SK-N-SH treated with all-trans-retinoic acid at 6 μM for 48 hours (cell line): ENCODE results near the gene KNDC1.

Experiments
- CREB5 ChIP-seq: fragments of 250-450 bp; sonication (Bioruptor Pico); IDR thresholded peaks from 2 replicates; pipeline ENCODE4 v1.5.1; 2020; ENCODE audit warnings: low read depth, mild to moderate bottlenecking, moderate library complexity
- POU6F1 ChIP-seq: fragments of 250-450 bp; sonication (Bioruptor Pico); IDR thresholded peaks from 2 replicates; pipeline ENCODE4 v1.8.0; 2021; ENCODE audit warnings: low read depth, mild to moderate bottlenecking, moderate library complexity, borderline replicate concordance
- SNAI2 ChIP-seq: fragments of 250-450 bp; sonication (Bioruptor Pico); IDR thresholded peaks from 2 replicates; pipeline ENCODE4 v1.5.0; 2020; ENCODE audit warnings: mild to moderate bottlenecking, moderate library complexity
- TOX ChIP-seq: fragments of 250-450 bp; sonication (Bioruptor Pico); IDR thresholded peaks from 2 replicates; pipeline ENCODE4 v1.8.0; 2021; ENCODE audit warnings: mild to moderate bottlenecking, moderate library complexity, borderline replicate concordance
- ZFP30 ChIP-seq: fragments of 450-650 bp; formaldehyde crosslinking; IDR thresholded peaks from 2 replicates; pipeline ENCODE4 v1.5.0; 2022; ENCODE audit warnings: mild to moderate bottlenecking, moderate library complexity
- TF ChIP-seq, protein P1 (sequence below): fragments of 250-450 bp; sonication (Bioruptor Pico); IDR thresholded peaks from 2 replicates; pipeline ENCODE4 v1.8.0; 2020; ENCODE audit warnings: mild to moderate bottlenecking, moderate library complexity, borderline replicate concordance
- TF ChIP-seq, protein P2 (sequence below): fragments of 250-450 bp; sonication (Bioruptor Pico); IDR thresholded peaks from 2 replicates; pipeline ENCODE4 v1.5.0; 2020; ENCODE audit warnings: mild to moderate bottlenecking, moderate library complexity

DNA sequence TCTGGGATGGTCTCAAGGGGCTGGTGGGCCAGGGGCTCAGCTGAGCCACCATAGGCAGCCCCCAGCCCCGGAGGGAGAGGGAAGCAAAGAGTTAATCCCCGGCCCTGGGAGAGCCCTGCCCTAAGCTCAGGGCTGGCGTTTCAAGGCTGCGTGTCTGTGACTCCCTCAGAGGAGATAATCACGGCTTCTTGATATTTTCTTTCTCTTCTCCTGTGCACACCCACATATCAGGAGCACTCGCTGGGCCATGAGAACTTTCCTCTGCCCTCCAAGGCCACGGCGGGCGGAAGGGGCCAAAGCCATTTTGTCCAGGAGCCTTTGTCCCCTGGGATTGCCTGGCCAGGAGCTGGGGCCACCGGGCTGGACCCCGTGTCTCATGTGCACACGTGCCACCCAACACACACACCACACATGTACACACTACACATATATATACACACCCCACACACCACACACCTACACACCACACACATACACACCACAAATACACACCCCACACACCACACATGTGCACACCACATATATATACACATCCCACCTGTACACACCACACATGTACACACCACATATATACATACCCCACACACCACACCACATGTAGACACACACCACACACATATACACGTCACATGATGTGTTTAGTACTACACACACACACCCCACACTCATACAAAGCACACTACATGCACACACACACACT lies 94.6 kb downstream of the KNDC1 start:
- TF ChIP-seq, protein P1, sequence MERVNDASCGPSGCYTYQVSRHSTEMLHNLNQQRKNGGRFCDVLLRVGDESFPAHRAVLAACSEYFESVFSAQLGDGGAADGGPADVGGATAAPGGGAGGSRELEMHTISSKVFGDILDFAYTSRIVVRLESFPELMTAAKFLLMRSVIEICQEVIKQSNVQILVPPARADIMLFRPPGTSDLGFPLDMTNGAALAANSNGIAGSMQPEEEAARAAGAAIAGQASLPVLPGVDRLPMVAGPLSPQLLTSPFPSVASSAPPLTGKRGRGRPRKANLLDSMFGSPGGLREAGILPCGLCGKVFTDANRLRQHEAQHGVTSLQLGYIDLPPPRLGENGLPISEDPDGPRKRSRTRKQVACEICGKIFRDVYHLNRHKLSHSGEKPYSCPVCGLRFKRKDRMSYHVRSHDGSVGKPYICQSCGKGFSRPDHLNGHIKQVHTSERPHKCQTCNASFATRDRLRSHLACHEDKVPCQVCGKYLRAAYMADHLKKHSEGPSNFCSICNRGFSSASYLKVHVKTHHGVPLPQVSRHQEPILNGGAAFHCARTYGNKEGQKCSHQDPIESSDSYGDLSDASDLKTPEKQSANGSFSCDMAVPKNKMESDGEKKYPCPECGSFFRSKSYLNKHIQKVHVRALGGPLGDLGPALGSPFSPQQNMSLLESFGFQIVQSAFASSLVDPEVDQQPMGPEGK (CRISPR knock-in tag): no peak
- TF ChIP-seq SNAI2 (no peak), TOX (CRISPR knock-in tag) (no peak), POU6F1 (CRISPR knock-in tag) (no peak), ZFP30 (CRISPR knock-in tag) (no peak), CREB5 (CRISPR knock-in tag) (no peak)
- TF ChIP-seq, protein P2, sequence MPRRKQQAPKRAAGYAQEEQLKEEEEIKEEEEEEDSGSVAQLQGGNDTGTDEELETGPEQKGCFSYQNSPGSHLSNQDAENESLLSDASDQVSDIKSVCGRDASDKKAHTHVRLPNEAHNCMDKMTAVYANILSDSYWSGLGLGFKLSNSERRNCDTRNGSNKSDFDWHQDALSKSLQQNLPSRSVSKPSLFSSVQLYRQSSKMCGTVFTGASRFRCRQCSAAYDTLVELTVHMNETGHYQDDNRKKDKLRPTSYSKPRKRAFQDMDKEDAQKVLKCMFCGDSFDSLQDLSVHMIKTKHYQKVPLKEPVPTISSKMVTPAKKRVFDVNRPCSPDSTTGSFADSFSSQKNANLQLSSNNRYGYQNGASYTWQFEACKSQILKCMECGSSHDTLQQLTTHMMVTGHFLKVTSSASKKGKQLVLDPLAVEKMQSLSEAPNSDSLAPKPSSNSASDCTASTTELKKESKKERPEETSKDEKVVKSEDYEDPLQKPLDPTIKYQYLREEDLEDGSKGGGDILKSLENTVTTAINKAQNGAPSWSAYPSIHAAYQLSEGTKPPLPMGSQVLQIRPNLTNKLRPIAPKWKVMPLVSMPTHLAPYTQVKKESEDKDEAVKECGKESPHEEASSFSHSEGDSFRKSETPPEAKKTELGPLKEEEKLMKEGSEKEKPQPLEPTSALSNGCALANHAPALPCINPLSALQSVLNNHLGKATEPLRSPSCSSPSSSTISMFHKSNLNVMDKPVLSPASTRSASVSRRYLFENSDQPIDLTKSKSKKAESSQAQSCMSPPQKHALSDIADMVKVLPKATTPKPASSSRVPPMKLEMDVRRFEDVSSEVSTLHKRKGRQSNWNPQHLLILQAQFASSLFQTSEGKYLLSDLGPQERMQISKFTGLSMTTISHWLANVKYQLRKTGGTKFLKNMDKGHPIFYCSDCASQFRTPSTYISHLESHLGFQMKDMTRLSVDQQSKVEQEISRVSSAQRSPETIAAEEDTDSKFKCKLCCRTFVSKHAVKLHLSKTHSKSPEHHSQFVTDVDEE (CRISPR knock-in tag): no peak
